H1 (cell line): ENCODE data around the gene CST7. TPM values are rescaled to one million over a fixed set of nuclear protein-coding genes. Genes with fewer than 3 reads are reported as not detected.

Experiments used
- ATF3 ChIP-seq: IDR thresholded peaks from 2 replicates; pipeline ENCODE4 v1.6.1; 2011; ENCODE audit warnings: low read depth, mild to moderate bottlenecking, low read length; ENCODE audit not compliant: insufficient read depth
- polyA plus RNA-seq, 7 experiments: library from polyadenylated mRNA; depleted of rRNA in 3 of 7; stranded (reverse) in 5 of 7; unstranded in 2 of 7; fragments of >200 nt in 5 of 7; fragments of 200-250 nt in 2 of 7; gene quantifications; 1 replicate in 5 of 7; 2 replicates in 1 of 7; 4 replicates in 1 of 7; pipeline versions ENCODE4 v1.2.1 to v1.2.3, GENCODE V29; 2011 to 2013; ENCODE audit warnings: missing spikeins in 2 of 7, mixed read lengths in 2 of 7
- total RNA-seq: library from RNA; stranded (reverse); fragmentation: NEBNext Ultra II Directional; extraction: Animal tissue kit (Norgen Biotek cat#: 25700); gene quantifications from 2 replicates; pipeline ENCODE4 v1.2.1, GENCODE V29; 2021

Gene CST7
- total and polyA plus RNA-seq, 2 of the 8 experiments (the other 6 are each of a cell fraction or from before 2014, with no cell fraction given) = not detected

- TF ChIP-seq ATF3 = no peak
Observed at GRCh38 chr20:24952376-24953208, 3.5 kb downstream of the CST7 start (continued).
